ENCODE data around the gene ANKMY1.

GRCh38 chr2:240459401-240460252 lies 98.2 kb downstream of the ANKMY1 start:
- TF ChIP-seq RFX5 (IDR thresholded peaks at IDR 0.05; ENCODE audit: borderline replicate concordance, low read depth, low read length) (no peak), TBP (IDR thresholded peaks at IDR 0.05; ENCODE audit: low read depth, low read length) (no peak), CTCF (IDR thresholded peaks at IDR 0.05; ENCODE audit: control extremely low read depth in 1 of 3, insufficient read depth in 1 of 3, low read depth in 1 of 3, low read length in 3 of 3) (no peak), NRF1 (IDR thresholded peaks at IDR 0.05; ENCODE audit: low read depth, low read length) (no peak), TAF7 (optimal IDR thresholded peaks at IDR 0.05; ENCODE audit: borderline replicate concordance, low read depth, low read length) (no peak), TCF12 (IDR thresholded peaks at IDR 0.05; ENCODE audit: low read depth, low read length) (no peak), SRF (IDR thresholded peaks at IDR 0.05; ENCODE audit: low read depth, low read length) (no peak), RAD21 (IDR thresholded peaks at IDR 0.05 in 1 of 2, conservative IDR thresholded peaks at IDR 0.05 in 1 of 2; ENCODE audit: low read depth in 2 of 2, low read length in 2 of 2) (no peak), YY1 (IDR thresholded peaks at IDR 0.05; ENCODE audit: low read depth, low read length) (no peak), CBX8 (IDR thresholded peaks at IDR 0.05; ENCODE audit: borderline replicate concordance, low read depth, low read length) (no peak), MAX (IDR thresholded peaks at IDR 0.05) (no peak), EZH2 (IDR thresholded peaks at IDR 0.05; ENCODE audit: low read depth, low read length, severe bottlenecking) (no peak)
